Thoracic aorta (tissue), 2 donors: ENCODE measurements around the gene GNG2. TPM values are rescaled to one million over a fixed set of nuclear protein-coding genes. Genes with fewer than 3 reads are reported as not detected.

Source experiments
- ATAC-seq: fragments of 150-250 bp; one replicate; pipeline ENCODE4 v1.8.0; 2017; ENCODE audit warnings: low read depth; ENCODE audit not compliant: insufficient number of reproducible peaks, low FRiP score
- DNase-seq: peaks from one replicate; pipeline ENCODE4 v3.0.0-alpha.2; 2020; ENCODE audit warnings: low spot score
- H3K27ac ChIP-seq, 2 donors: fragments of 200-600 bp; sonication (generic); 1 replicate in 1 of 2; 2 replicates in 1 of 2; pipeline ENCODE4 v1.5.1; 2016; ENCODE audit warnings: mild to moderate bottlenecking in 2 of 2, moderate library complexity in 2 of 2
- H3K27me3 ChIP-seq: fragments of 200-600 bp; sonication (generic); replicated peaks from 2 replicates; pipeline ENCODE4 v1.6.0; 2016; ENCODE audit warnings: mild to moderate bottlenecking; ENCODE audit not compliant: insufficient read depth
- H3K36me3 ChIP-seq: fragments of 200-600 bp; sonication (generic); one replicate; pipeline ENCODE4 v1.5.1; 2016
- H3K4me1 ChIP-seq, 2 donors: fragments of 200-600 bp; sonication (generic); 1 replicate in 1 of 2; 2 replicates in 1 of 2; pipeline versions ENCODE4 v1.5.1 to v1.6.0; 2016; ENCODE audit warnings: low read depth in 2 of 2, mild to moderate bottlenecking in 1 of 2; ENCODE audit not compliant: control insufficient read depth in 1 of 2
- H3K4me3 ChIP-seq: fragments of 200-600 bp; sonication (generic); 2 replicates; pipeline ENCODE4 v1.5.1; 2016; ENCODE audit warnings: mild to moderate bottlenecking
- H3K9me3 ChIP-seq: fragments of 200-600 bp; sonication (generic); 2 replicates; pipeline ENCODE4 v1.5.1; 2016
- total RNA-seq, 2 donors: library from RNA; depleted of rRNA; stranded (reverse); fragments of >200 nt; gene quantifications; one replicate each; pipeline versions ENCODE4 v1.1.0 to v1.2.3, GENCODE V29; 2016
- TF ChIP-seq, protein P1 (sequence below): fragments of 200-600 bp; sonication (generic); IDR thresholded peaks from one replicate; pipeline ENCODE4 v1.5.1; 2019; ENCODE audit warnings: antibody characterized with exemption

Gene GNG2
- total RNA-seq, 2 donors from 2014 or later = 8.7 to 9.3 TPM

DNA sequence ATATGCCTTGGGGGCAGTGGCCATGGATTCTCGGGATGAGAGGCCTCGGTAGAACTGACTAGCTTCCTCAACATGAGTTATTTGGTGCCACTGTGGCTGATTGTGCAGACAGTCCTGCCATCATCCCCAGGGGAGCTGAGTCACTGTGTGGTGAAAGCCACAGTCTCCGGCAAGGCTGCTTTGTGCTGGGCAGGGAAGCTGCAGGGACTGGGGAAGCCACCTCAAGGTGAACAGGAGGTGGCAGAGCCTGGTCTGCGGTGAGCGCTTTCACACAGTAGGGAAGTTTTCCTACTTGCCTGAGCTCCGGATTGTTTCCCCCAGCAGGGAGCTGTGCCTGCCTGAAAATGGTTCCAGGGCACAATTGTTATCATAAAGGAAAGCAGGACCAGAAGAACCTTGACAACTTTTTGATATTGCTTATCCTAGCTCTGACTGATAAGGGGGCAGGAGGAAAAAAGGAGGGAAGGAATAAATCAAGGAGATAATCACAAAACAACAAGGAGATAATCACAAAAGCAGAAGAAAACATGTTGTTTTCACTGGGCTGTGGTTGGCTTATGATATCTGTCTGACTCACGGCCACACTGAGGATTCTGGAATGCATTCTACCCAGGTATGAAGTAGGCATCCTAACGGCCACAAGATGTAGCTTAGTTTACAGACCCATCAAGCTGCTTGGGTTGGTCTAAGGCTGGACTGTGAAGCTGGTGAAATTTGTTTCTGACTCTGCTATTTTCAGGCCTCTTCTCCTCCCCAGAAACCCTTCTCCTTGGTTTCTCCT is 32.2 kb upstream of the GNG2 start:
- no peak overlapping the region for H3K27ac ChIP-seq
- TF ChIP-seq, protein P1, sequence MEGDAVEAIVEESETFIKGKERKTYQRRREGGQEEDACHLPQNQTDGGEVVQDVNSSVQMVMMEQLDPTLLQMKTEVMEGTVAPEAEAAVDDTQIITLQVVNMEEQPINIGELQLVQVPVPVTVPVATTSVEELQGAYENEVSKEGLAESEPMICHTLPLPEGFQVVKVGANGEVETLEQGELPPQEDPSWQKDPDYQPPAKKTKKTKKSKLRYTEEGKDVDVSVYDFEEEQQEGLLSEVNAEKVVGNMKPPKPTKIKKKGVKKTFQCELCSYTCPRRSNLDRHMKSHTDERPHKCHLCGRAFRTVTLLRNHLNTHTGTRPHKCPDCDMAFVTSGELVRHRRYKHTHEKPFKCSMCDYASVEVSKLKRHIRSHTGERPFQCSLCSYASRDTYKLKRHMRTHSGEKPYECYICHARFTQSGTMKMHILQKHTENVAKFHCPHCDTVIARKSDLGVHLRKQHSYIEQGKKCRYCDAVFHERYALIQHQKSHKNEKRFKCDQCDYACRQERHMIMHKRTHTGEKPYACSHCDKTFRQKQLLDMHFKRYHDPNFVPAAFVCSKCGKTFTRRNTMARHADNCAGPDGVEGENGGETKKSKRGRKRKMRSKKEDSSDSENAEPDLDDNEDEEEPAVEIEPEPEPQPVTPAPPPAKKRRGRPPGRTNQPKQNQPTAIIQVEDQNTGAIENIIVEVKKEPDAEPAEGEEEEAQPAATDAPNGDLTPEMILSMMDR = no peak
- ATAC-seq = no peak
- DNase-seq = no peak
- no peak overlapping the region for H3K4me3 ChIP-seq
- H3K27me3 ChIP-seq = no peaks in the 10 kb centered on the region
- no peaks in the 10 kb centered on the region for H3K36me3 ChIP-seq
- H3K9me3 ChIP-seq = peaks cover 4% of the 10 kb centered on the region
- H3K4me1 ChIP-seq = no peaks in the 10 kb centered on the region

DNA sequence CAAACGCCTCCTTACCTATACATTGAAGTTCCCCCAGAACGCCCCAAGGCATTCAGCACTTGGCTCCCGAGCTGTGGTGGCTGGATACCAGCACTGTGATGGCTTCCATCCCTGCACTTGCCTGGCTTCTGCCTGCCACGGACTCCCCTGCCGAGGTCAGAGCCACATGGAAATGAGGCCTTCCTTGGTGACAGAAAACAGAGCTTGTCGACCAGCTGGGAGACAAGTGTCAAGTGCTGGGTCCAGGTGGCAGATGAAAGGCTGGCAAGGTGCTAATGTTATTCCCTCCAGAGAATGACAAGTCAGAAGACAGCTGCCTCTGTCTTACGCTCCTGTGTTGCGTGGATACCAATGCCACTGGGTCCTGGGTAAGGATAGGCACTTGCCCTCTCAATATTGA is 26.2 kb upstream of the GNG2 start:
- H3K36me3 ChIP-seq = no peaks in the 10 kb centered on the region
- DNase-seq (no peak), ATAC-seq (no peak)
- TF ChIP-seq, protein P1 = no peak
- H3K4me3 ChIP-seq = no peak overlapping the region
- H3K27me3 ChIP-seq = no peaks in the 10 kb centered on the region
- H3K27ac ChIP-seq = no peak overlapping the region
- no peaks in the 10 kb centered on the region for H3K4me1 ChIP-seq
- peaks cover 4% of the 10 kb centered on the region for H3K9me3 ChIP-seq

DNA sequence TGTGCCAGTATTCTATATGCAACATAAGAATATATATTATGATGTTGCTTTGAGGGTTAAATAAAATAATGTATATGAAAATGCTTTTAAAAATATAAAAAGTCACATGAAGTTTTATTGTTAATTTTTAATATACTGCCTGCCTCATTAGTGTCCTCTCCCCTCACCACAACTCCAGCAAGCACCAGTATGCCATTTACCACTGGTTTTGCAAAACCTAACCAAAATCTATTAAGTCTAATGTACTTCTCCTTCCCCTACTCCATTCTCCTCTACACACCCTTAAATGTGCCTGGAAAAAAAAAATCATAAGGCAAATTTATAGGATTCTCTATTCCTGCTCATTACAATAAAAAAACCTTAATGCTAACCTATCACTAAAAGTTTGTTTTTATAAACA is 24.0 kb upstream of the GNG2 start:
- Histone ChIP-seq H3K4me3 (no peak overlapping the region), H3K36me3 (no peaks in the 10 kb centered on the region), H3K4me1 (no peaks in the 10 kb centered on the region), H3K27ac (no peak overlapping the region), H3K27me3 (no peaks in the 10 kb centered on the region), H3K9me3 (peaks cover 4% of the 10 kb centered on the region)
- ATAC-seq = no peak
- TF ChIP-seq, protein P1 = no peak
- DNase-seq = no peak

DNA sequence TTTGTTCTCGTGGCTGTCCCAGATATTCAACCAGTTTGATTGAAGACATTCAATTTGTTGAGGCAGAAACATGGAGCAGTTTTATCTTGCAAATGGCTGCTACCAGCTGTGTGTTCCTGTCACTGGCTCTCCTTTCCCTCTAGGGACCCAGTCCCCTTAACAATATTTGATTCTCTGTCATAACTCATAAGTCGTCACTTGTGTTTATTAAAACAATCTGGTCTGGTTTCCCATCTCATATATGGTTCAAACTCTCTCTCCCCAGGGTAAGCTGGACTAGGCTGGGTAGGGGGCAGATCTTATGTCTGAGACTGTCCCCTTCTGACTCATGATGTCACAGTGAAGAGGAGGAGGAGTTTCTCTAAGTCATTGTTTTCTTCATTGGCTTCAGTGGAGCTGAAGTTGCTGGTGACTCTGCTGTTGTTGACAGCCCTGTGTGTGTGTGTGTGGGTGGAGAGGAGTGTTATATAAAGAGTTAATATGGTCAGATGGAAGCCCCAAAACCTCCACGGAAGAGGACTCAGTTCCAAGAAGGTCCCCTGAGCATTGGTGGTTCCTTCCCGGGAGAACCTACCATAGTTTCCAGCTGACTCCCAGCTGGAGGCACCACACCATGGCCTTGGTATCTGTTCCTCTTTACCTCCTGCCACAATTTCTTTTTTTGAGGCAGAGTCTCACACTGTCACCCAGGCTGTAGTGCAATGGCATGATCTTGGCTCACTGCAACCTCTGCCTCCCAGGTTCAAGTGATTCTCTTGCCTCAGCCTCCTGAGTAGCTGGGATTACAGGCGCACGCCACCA is 16.1 kb upstream of the GNG2 start:
- no peaks in the 10 kb centered on the region for H3K9me3 ChIP-seq
- H3K36me3 ChIP-seq = no peaks in the 10 kb centered on the region
- no peak for ATAC-seq
- no peak overlapping the region for H3K27ac ChIP-seq
- H3K27me3 ChIP-seq = no peaks in the 10 kb centered on the region
- H3K4me1 ChIP-seq = no peaks in the 10 kb centered on the region
- no peak overlapping the region for H3K4me3 ChIP-seq
- TF ChIP-seq, protein P1 = no peak
- DNase-seq = no peak

DNA sequence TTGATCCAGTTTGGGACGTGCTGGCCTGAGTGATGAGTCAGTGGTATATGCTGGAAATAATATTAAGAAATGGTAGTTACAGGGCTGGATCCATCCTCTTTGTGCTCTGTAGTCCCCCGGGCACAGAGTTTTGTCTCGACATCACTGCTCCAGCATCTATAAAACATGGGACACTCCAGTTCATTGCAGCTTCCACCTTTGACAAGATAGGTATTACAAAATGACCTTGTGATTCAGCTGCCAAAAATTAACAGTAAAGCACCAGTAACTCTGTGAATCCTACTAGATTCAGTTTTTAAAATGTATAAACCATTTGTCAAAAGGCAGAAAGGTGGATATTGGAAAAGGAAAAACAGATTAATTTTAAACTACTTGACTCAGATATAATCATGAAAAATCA is 14.6 kb upstream of the GNG2 start:
- Histone ChIP-seq H3K4me1 (no peaks in the 10 kb centered on the region), H3K9me3 (no peaks in the 10 kb centered on the region), H3K36me3 (no peaks in the 10 kb centered on the region), H3K4me3 (no peak overlapping the region), H3K27ac (no peak overlapping the region), H3K27me3 (no peaks in the 10 kb centered on the region)
- TF ChIP-seq, protein P1 = no peak
- DNase-seq (no peak), ATAC-seq (no peak)
